OCI-LY7 (cell line): ENCODE measurements around the gene FGFBP3. TPM values are rescaled to one million over a fixed set of nuclear protein-coding genes. Genes with fewer than 3 reads are reported as not detected.

ENCODE experiments used
- BruUV-seq: library from RNA; stranded (reverse); fragments of 400-500 nt; replicated peaks from 2 replicates; lab custom pipeline; 2021; lab: Mats Ljungman, UMichigan
- CTCF ChIA-PET: fragments of 300-600 bp; sonication (Branson Sonifier 250); formaldehyde crosslinking; loops from one replicate; lab custom pipeline; 2022; ENCODE audit warnings: antibody characterized with exemption; ENCODE audit not compliant: unreplicated experiment; lab: Charles Lee
- POLR2A ChIA-PET: fragments of 300-600 bp; sonication (Branson Sonifier 250); formaldehyde crosslinking; loops from one replicate; lab custom pipeline; 2022; ENCODE audit warnings: antibody characterized with exemption; lab: Charles Lee
- DNase-seq: peaks from one replicate; pipeline ENCODE4 v3.0.0-alpha.2; 2015; ENCODE audit warnings: low spot score
- H2AFZ ChIP-seq: fragments of 200-600 bp; sonication (generic), shearing (Covaris generic); 2 replicates; pipeline ENCODE4 v1.6.1; 2014; ENCODE audit warnings: mild to moderate bottlenecking, antibody characterized with exemption, low read length, moderate library complexity
- H3K27ac ChIP-seq: fragments of 200-600 bp; sonication (generic); 2 replicates; pipeline ENCODE4 v1.5.1; 2014; ENCODE audit warnings: mixed run types, low read depth, mild to moderate bottlenecking, moderate library complexity, low read length, inconsistent platforms; ENCODE audit not compliant: poor library complexity, severe bottlenecking
- H3K36me3 ChIP-seq: fragments of 200-600 bp; sonication (generic); 2 replicates; pipeline ENCODE4 v1.6.1; 2014; ENCODE audit warnings: mild to moderate bottlenecking, antibody characterized with exemption, low read length, moderate library complexity, mixed read lengths; ENCODE audit not compliant: insufficient read depth
- H3K4me1 ChIP-seq: fragments of 200-600 bp; sonication (generic); 2 replicates; pipeline ENCODE4 v1.5.1; 2014; ENCODE audit warnings: mild to moderate bottlenecking, low read length; ENCODE audit not compliant: insufficient read depth, poor library complexity, severe bottlenecking
- H3K4me2 ChIP-seq: fragments of 200-600 bp; sonication (generic); 2 replicates; pipeline ENCODE4 v1.6.1; 2014; ENCODE audit warnings: mild to moderate bottlenecking, low read length
- H3K4me3 ChIP-seq: fragments of 200-600 bp; sonication (generic); 2 replicates; pipeline ENCODE4 v1.5.1; 2014; ENCODE audit warnings: mild to moderate bottlenecking, low read depth, low read length; ENCODE audit not compliant: poor library complexity, severe bottlenecking
- H3K79me2 ChIP-seq: fragments of 200-600 bp; sonication (generic); 2 replicates; pipeline ENCODE4 v1.6.1; 2016; ENCODE audit warnings: low read depth, mild to moderate bottlenecking, low read length, moderate library complexity, mixed read lengths; ENCODE audit not compliant: insufficient read depth
- H3K9me2 ChIP-seq: fragments of 200-600 bp; sonication (generic); 2 replicates; pipeline ENCODE4 v1.6.1; 2016; ENCODE audit warnings: mild to moderate bottlenecking, low read length, mixed read lengths; ENCODE audit not compliant: insufficient read depth
- H3K9me3 ChIP-seq: fragments of 200-600 bp; sonication (generic); 2 replicates; pipeline ENCODE4 v1.6.1; 2014; ENCODE audit warnings: mild to moderate bottlenecking, mixed run types, low read length, mixed read lengths
- H4K20me1 ChIP-seq: fragments of 200-600 bp; sonication (generic); 2 replicates; pipeline ENCODE4 v1.6.1; 2014; ENCODE audit warnings: mild to moderate bottlenecking, antibody characterized with exemption, low read length, moderate library complexity, mixed read lengths; ENCODE audit not compliant: insufficient read depth
- EZH2phosphoT487 ChIP-seq: fragments of 200-600 bp; sonication (generic); IDR thresholded peaks from 2 replicates; pipeline ENCODE4 v1.6.1; 2018; ENCODE audit warnings: low read depth, borderline replicate concordance, mild to moderate bottlenecking, mixed run types, antibody characterized with exemption, low read length, moderate library complexity, mixed read lengths
- intact Hi-C: fragments of 100-400 bp; cut with micrococcal nuclease; formaldehyde crosslinking; loops from one replicate; pipeline ENCODE4 v1.10.0; 2022; ENCODE audit not compliant: unreplicated experiment
- total RNA-seq, 2 experiments: library from RNA; depleted of rRNA in 1 of 2; stranded (reverse); fragments of >200 nt in 1 of 2; shearing (Covaris generic) in 1 of 2; gene quantifications; 2 replicates each; pipeline ENCODE4 v1.2.3, GENCODE V29; 2014 to 2022
- TF ChIP-seq, protein P1 (sequence below): fragments of 200-600 bp; sonication (generic); conservative IDR thresholded peaks from 2 replicates; pipeline ENCODE4 v1.5.1; 2014; ENCODE audit warnings: mild to moderate bottlenecking, antibody characterized with exemption, low read length, moderate library complexity, mixed read lengths

FGFBP3 gene
- total RNA-seq, 2 experiments from 2014 or later: 1.1 to 2.7 TPM

GRCh38 chr10:91930939-91931338 lies 21.7 kb upstream of the FGFBP3 start:
- CTCF ChIA-PET: no interaction called here
- no peaks in the 10 kb centered on the region for H3K9me2 ChIP-seq
- intact Hi-C loops: no loop called here
- no peak overlapping the region for H3K27ac ChIP-seq
- H3K9me3 ChIP-seq: no peaks in the 10 kb centered on the region
- peaks cover 88% of the 10 kb centered on the region for H3K36me3 ChIP-seq
- H3K4me3 ChIP-seq: no peak overlapping the region
- peaks cover 23% of the 10 kb centered on the region for H4K20me1 ChIP-seq
- POLR2A ChIA-PET: interaction anchor here (1.3 kb wide), 1 partner anchor 10 kb away, joined by 4 read pairs; no protein-coding TSS in a partner anchor
- DNase-seq: no peak
- no peak for TF ChIP-seq EZH2phosphoT487
- TF ChIP-seq, protein P1, sequence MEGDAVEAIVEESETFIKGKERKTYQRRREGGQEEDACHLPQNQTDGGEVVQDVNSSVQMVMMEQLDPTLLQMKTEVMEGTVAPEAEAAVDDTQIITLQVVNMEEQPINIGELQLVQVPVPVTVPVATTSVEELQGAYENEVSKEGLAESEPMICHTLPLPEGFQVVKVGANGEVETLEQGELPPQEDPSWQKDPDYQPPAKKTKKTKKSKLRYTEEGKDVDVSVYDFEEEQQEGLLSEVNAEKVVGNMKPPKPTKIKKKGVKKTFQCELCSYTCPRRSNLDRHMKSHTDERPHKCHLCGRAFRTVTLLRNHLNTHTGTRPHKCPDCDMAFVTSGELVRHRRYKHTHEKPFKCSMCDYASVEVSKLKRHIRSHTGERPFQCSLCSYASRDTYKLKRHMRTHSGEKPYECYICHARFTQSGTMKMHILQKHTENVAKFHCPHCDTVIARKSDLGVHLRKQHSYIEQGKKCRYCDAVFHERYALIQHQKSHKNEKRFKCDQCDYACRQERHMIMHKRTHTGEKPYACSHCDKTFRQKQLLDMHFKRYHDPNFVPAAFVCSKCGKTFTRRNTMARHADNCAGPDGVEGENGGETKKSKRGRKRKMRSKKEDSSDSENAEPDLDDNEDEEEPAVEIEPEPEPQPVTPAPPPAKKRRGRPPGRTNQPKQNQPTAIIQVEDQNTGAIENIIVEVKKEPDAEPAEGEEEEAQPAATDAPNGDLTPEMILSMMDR: no peak
- H3K79me2 ChIP-seq: peaks cover 100% of the 10 kb centered on the region
- no peak overlapping the region for H2AFZ ChIP-seq
- no peak overlapping the region for H3K4me2 ChIP-seq
- peaks cover 8% of the 10 kb centered on the region for H3K4me1 ChIP-seq
- no TSS peak for BruUV-seq

GRCh38 chr10:91925022-91925320 lies 15.7 kb upstream of the FGFBP3 start:
- ChIA-PET CTCF (no interaction called here), POLR2A (interaction anchor here (2.8 kb wide), 1 partner anchor 129 kb away, joined by 11 read pairs; no protein-coding TSS in a partner anchor)
- no peaks in the 10 kb centered on the region for H3K9me3 ChIP-seq
- no peaks in the 10 kb centered on the region for H3K9me2 ChIP-seq
- peaks cover 19% of the 10 kb centered on the region; the same call in 1 of the 2 replicates for H4K20me1 ChIP-seq
- no peak for TF ChIP-seq EZH2phosphoT487
- no peak for DNase-seq
- peak overlapping the region; percentile 82 for H3K4me3 ChIP-seq
- H3K4me1 ChIP-seq: peaks cover 27% of the 10 kb centered on the region
- peaks cover 62% of the 10 kb centered on the region for H3K79me2 ChIP-seq
- BruUV-seq: no TSS peak
- no peak overlapping the region for H2AFZ ChIP-seq
- peak overlapping the region; percentile 78 for H3K4me2 ChIP-seq
- intact Hi-C loops: loop anchor here (2.0 kb wide), 1 partner anchor 126 kb away; the partner anchor contains the start of gene TNKS2
- H3K27ac ChIP-seq: peak overlapping the region; percentile 73
- H3K36me3 ChIP-seq: peaks cover 37% of the 10 kb centered on the region

GRCh38 chr10:91924212-91925021 lies 15.1 kb upstream of the FGFBP3 start:
- TSS peak; percentile 77 for BruUV-seq
- H3K4me1 ChIP-seq: peaks cover 27% of the 10 kb centered on the region
- no peaks in the 10 kb centered on the region for H3K9me2 ChIP-seq
- no peak for DNase-seq
- ChIA-PET CTCF (interaction anchor here (0.5 kb wide), 1 partner anchor 929 kb away, joined by 11 read pairs; no protein-coding TSS in a partner anchor), POLR2A (interaction anchor here (0.6 to 2.8 kb wide), 13 partner anchors 9 to 1053 kb away, joined by 3 to 13 read pairs (median 5); partner anchors contain the start of genes CPEB3, FGFBP3, MARCHF5 and RPP30)
- H3K4me3 ChIP-seq: peak overlapping the region; percentile 82
- intact Hi-C loops: loop anchor here (2.0 kb wide), 1 partner anchor 126 kb away; the partner anchor contains the start of gene TNKS2
- H3K9me3 ChIP-seq: no peaks in the 10 kb centered on the region
- H4K20me1 ChIP-seq: peaks cover 19% of the 10 kb centered on the region; the same call in 1 of the 2 replicates
- H2AFZ ChIP-seq: peak overlapping the region; percentile 88
- peak overlapping the region; percentile 73 for H3K27ac ChIP-seq
- H3K36me3 ChIP-seq: peaks cover 37% of the 10 kb centered on the region
- no peak for TF ChIP-seq EZH2phosphoT487
- TF ChIP-seq, protein P1: no peak
- peaks cover 56% of the 10 kb centered on the region for H3K79me2 ChIP-seq
- H3K4me2 ChIP-seq: peak overlapping the region; percentile 78
